Right atrium auricular region (tissue), 2 donors: Measurements from ENCODE around the gene CAB39. TPM values are rescaled to one million over a fixed set of nuclear protein-coding genes. Genes with fewer than 3 reads are reported as not detected.

Experiments
- DNase-seq: peaks from one replicate; pipeline ENCODE4 v3.0.0-alpha.2; 2019; ENCODE audit warnings: low spot score
- H3K27ac ChIP-seq, 2 donors: fragments of 200-600 bp; sonication (generic); 1 replicate in 1 of 2; 2 replicates in 1 of 2; pipeline ENCODE4 v1.5.1; 2016 to 2019
- H3K27me3 ChIP-seq, 2 donors: fragments of 200-600 bp; sonication (generic); one replicate each; pipeline versions ENCODE4 v1.5.1 to v1.6.0; 2017 to 2019
- H3K36me3 ChIP-seq: fragments of 200-600 bp; sonication (generic); one replicate; pipeline ENCODE4 v1.5.1; 2016
- H3K4me1 ChIP-seq, 2 donors: fragments of 200-600 bp; sonication (generic); one replicate each; pipeline versions ENCODE4 v1.5.1 to v1.6.0; 2017 to 2019
- H3K4me3 ChIP-seq, 2 donors: fragments of 200-600 bp; sonication (generic); 1 replicate in 1 of 2; 2 replicates in 1 of 2; pipeline ENCODE4 v1.5.1; 2017 to 2019; ENCODE audit warnings: mild to moderate bottlenecking in 1 of 2, moderate library complexity in 1 of 2
- H3K9me3 ChIP-seq, 2 donors: fragments of 200-600 bp; sonication (generic); one replicate each; pipeline ENCODE4 v1.5.1; 2019
- CTCF ChIP-seq, 2 donors: fragments of 200-600 bp; sonication (generic); IDR thresholded peaks; one replicate each; pipeline ENCODE4 v1.5.1; 2019; ENCODE audit warnings: antibody characterized with exemption in 2 of 2
- total RNA-seq, 2 donors: library from RNA; depleted of rRNA; stranded (reverse); fragments of >200 nt; gene quantifications; one replicate each; pipeline ENCODE4 v1.1.0, GENCODE V29; 2016

The CAB39 gene
- total RNA-seq, 2 donors from 2014 or later, result 66.1 to 81.5 TPM

- no peak overlapping the region for H3K27ac ChIP-seq
- no peak for DNase-seq
- H3K9me3 ChIP-seq, result no peaks in the 10 kb centered on the region
- no peaks in the 10 kb centered on the region for H3K36me3 ChIP-seq
- TF ChIP-seq CTCF (IDR thresholded peaks at IDR 0.05), result no peak
- no peak overlapping the region for H3K4me3 ChIP-seq
- H3K4me1 ChIP-seq, result peaks cover 0 to 10% of the 10 kb centered on the region in 2 donors
- no peaks in the 10 kb centered on the region for H3K27me3 ChIP-seq
These were observed 21.5 kb upstream of the CAB39 start for GRCh38 chr2:230691005-230691647.

DNA sequence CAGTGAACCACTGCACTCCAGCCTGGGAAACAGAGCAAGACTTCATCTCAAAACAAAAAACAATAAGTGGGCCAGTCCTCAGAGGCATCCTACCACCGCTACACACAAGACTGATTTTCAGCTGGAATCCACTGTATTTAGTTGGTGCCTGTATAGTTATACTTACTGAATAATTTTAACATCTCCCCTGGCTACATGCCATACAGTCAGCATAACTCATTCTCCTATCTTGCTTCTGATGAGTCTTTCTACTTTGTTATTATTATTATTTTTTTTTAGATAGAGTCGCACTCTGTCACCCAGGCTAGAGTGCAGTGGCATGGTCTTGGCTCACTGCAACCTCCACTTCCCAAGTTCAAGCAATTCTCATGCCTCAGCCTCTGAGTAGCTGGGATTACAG lies 19.9 kb upstream of the CAB39 start:
- H3K4me1 ChIP-seq, result peaks cover 0 to 10% of the 10 kb centered on the region in 2 donors
- H3K4me3 ChIP-seq, result no peak overlapping the region
- DNase-seq, result no peak
- H3K27ac ChIP-seq, result no peak overlapping the region
- H3K36me3 ChIP-seq, result no peaks in the 10 kb centered on the region
- H3K9me3 ChIP-seq, result no peaks in the 10 kb centered on the region
- no peaks in the 10 kb centered on the region for H3K27me3 ChIP-seq
- TF ChIP-seq CTCF (IDR thresholded peaks at IDR 0.05), result no peak

- H3K36me3 ChIP-seq, result no peaks in the 10 kb centered on the region
- no peak for TF ChIP-seq CTCF (IDR thresholded peaks at IDR 0.05)
- DNase-seq, result no peak
- peaks cover 0 to 10% of the 10 kb centered on the region in 2 donors for H3K4me1 ChIP-seq
- no peak overlapping the region for H3K27ac ChIP-seq
- no peaks in the 10 kb centered on the region for H3K9me3 ChIP-seq
- H3K4me3 ChIP-seq, result no peak overlapping the region
- H3K27me3 ChIP-seq, result no peaks in the 10 kb centered on the region
These were observed 19.2 kb upstream of the CAB39 start for GRCh38 chr2:230693411-230693810.

DNA sequence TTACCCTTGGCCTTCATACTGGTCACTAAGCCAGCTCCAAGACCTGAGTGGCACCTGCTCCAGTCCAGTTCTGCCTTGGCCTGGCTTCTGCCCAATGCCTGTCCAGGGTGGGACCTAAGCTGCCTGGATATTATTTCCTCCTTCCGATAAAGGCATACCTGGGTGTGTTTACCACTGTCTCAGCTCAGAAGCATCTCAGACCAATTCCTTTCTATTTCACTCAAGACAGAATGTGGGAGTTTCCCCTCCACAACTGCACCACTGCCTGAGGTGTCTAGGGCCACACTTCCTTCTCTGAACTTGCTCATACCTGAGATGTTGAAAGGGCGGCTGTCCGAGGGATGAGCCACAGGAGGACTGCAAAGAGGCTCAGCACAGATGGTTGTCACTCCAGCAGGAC lies 18.4 kb upstream of the CAB39 start:
- H3K36me3 ChIP-seq, result no peaks in the 10 kb centered on the region
- H3K27me3 ChIP-seq, result no peaks in the 10 kb centered on the region
- H3K4me1 ChIP-seq, result peaks cover 0 to 10% of the 10 kb centered on the region in 2 donors
- DNase-seq, result no peak
- no peak overlapping the region for H3K27ac ChIP-seq
- no peak overlapping the region for H3K4me3 ChIP-seq
- no peaks in the 10 kb centered on the region for H3K9me3 ChIP-seq
- TF ChIP-seq CTCF (IDR thresholded peaks at IDR 0.05), result no peak

DNA sequence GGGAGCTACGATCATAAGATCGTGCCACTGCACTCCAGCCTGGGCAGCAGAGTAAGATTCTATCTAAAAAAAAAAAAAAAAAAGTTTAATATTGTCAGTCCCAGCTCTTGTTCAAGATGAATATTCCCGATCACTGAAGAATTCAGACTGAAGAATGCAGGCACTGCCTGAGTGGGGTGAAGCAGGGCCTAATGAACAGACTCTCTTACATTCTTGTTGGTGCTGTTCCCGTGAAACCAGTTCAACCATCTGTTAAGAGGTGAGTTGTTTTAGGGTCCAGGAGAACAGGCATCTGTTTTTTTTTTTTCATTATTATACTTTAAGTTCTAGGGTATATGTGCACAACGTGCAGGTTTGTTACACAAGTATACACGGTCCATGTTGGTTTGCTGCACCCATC lies 17.1 kb upstream of the CAB39 start:
- no peaks in the 10 kb centered on the region for H3K27me3 ChIP-seq
- H3K4me1 ChIP-seq, result peaks cover 0 to 3% of the 10 kb centered on the region in 2 donors
- no peaks in the 10 kb centered on the region for H3K36me3 ChIP-seq
- no peak overlapping the region for H3K27ac ChIP-seq
- TF ChIP-seq CTCF (IDR thresholded peaks at IDR 0.05), result no peak
- no peak for DNase-seq
- H3K4me3 ChIP-seq, result no peak overlapping the region
- no peaks in the 10 kb centered on the region for H3K9me3 ChIP-seq

DNA sequence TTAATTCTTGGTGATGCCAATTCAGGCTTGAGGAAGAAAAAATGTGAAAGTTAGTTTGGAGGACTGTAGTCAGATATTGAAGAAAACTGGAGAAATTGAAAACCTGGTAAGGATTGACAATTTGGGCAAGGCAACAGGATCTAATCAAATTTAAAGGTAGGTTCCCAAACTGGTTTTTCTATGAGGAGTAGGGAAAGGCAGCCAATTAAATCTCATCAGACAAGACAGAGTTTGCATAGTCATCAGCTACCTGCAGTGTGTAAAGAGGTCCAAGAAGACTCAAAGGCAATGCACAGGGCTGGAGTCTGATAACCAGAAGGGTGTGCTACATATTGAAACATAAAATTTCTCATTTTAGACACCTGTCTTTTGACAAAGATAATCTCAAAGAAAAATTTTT lies 16.0 kb upstream of the CAB39 start:
- no peak for TF ChIP-seq CTCF (IDR thresholded peaks at IDR 0.05)
- H3K36me3 ChIP-seq, result no peaks in the 10 kb centered on the region
- DNase-seq, result no peak

More for the DNA sequence above, 16.0 kb upstream of the CAB39 start:
- H3K4me3 ChIP-seq, result no peak overlapping the region
- H3K4me1 ChIP-seq, result no peaks in the 10 kb centered on the region
- no peak overlapping the region for H3K27ac ChIP-seq
- H3K27me3 ChIP-seq, result no peaks in the 10 kb centered on the region
- no peaks in the 10 kb centered on the region for H3K9me3 ChIP-seq
